Measurements from ENCODE around the gene SLC23A3.

Gene SLC23A3

GRCh38 chr2:219158586-219158985, 11.2 kb downstream of the SLC23A3 start:
- TF ChIP-seq CTCF (IDR thresholded peaks at IDR 0.05; ENCODE audit: borderline replicate concordance, extremely low read depth, low read length, poor library complexity, severe bottlenecking) (no peak), EZH2 (IDR thresholded peaks at IDR 0.05; ENCODE audit: borderline replicate concordance, low read depth, low read length, severe bottlenecking) (no peak)
- Histone ChIP-seq H3K9ac (ENCODE audit: low read depth, low read length) (no peak overlapping the region), H3K4me2 (ENCODE audit: insufficient read depth, low read length) (no peak overlapping the region), H3K27ac (ENCODE audit: low read length) (no peak overlapping the region), H3K9me3 (ENCODE audit: insufficient read depth, low read length, severe bottlenecking) (no peaks in the 10 kb centered on the region), H3K4me1 (ENCODE audit: insufficient read depth, low read length) (peaks cover 15% of the 10 kb centered on the region), H3K79me2 (ENCODE audit: insufficient read depth, low read length) (no peaks in the 10 kb centered on the region), H4K20me1 (ENCODE audit: insufficient read depth, low read length) (no peaks in the 10 kb centered on the region), H3K4me3 (ENCODE audit: low read depth in 1 of 2, low read length in 2 of 2) (no peak overlapping the region), H3K36me3 (ENCODE audit: insufficient read depth, low read length) (peaks cover 11% of the 10 kb centered on the region; the same call in 1 of the 2 replicates), H2AFZ (ENCODE audit: low read depth, low read length) (no peak overlapping the region), H3K27me3 (ENCODE audit: insufficient read depth, low read length, poor library complexity) (no peaks in the 10 kb centered on the region)
- ATAC-seq (ENCODE audit: insufficient read depth, low read depth) (no peak), DNase-seq (no peak)

GRCh38 chr2:219158025-219158424, 11.8 kb downstream of the SLC23A3 start:
- no peaks in the 10 kb centered on the region for H3K9me3 ChIP-seq (ENCODE audit: insufficient read depth, low read length, severe bottlenecking)

GRCh38 chr2:219157396-219157795, 12.4 kb downstream of the SLC23A3 start:
- DNase-seq (no peak), ATAC-seq (ENCODE audit: insufficient read depth, low read depth) (no peak)
- no peak overlapping the region for H3K27ac ChIP-seq (ENCODE audit: low read length)
- no peaks in the 10 kb centered on the region for H3K79me2 ChIP-seq (ENCODE audit: insufficient read depth, low read length)
- no peak overlapping the region for H2AFZ ChIP-seq (ENCODE audit: low read depth, low read length)
- H3K4me1 ChIP-seq (ENCODE audit: insufficient read depth, low read length): peaks cover 15% of the 10 kb centered on the region
- no peak overlapping the region for H3K4me3 ChIP-seq (ENCODE audit: low read depth in 1 of 2, low read length in 2 of 2)
- H3K36me3 ChIP-seq (ENCODE audit: insufficient read depth, low read length): peaks cover 12% of the 10 kb centered on the region; the same call in 1 of the 2 replicates
- no peak overlapping the region for H3K4me2 ChIP-seq (ENCODE audit: insufficient read depth, low read length)
- TF ChIP-seq EZH2 (IDR thresholded peaks at IDR 0.05; ENCODE audit: borderline replicate concordance, low read depth, low read length, severe bottlenecking) (no peak), CTCF (IDR thresholded peaks at IDR 0.05; ENCODE audit: borderline replicate concordance, extremely low read depth, low read length, poor library complexity, severe bottlenecking) (no peak)
- no peak overlapping the region for H3K9ac ChIP-seq (ENCODE audit: low read depth, low read length)
- H3K9me3 ChIP-seq (ENCODE audit: insufficient read depth, low read length, severe bottlenecking): no peaks in the 10 kb centered on the region
- no peaks in the 10 kb centered on the region for H4K20me1 ChIP-seq (ENCODE audit: insufficient read depth, low read length)
- H3K27me3 ChIP-seq (ENCODE audit: insufficient read depth, low read length, poor library complexity): no peaks in the 10 kb centered on the region

More at GRCh38 chr2:219158025-219158424, 11.8 kb downstream of the SLC23A3 start:
- Histone ChIP-seq H3K4me1 (ENCODE audit: insufficient read depth, low read length) (peaks cover 15% of the 10 kb centered on the region), H3K36me3 (ENCODE audit: insufficient read depth, low read length) (peaks cover 12% of the 10 kb centered on the region; the same call in 1 of the 2 replicates), H3K27ac (ENCODE audit: low read length) (no peak overlapping the region), H3K79me2 (ENCODE audit: insufficient read depth, low read length) (no peaks in the 10 kb centered on the region), H4K20me1 (ENCODE audit: insufficient read depth, low read length) (no peaks in the 10 kb centered on the region), H3K27me3 (ENCODE audit: insufficient read depth, low read length, poor library complexity) (no peaks in the 10 kb centered on the region), H3K4me3 (ENCODE audit: low read depth in 1 of 2, low read length in 2 of 2) (no peak overlapping the region), H3K4me2 (ENCODE audit: insufficient read depth, low read length) (no peak overlapping the region), H2AFZ (ENCODE audit: low read depth, low read length) (no peak overlapping the region), H3K9ac (ENCODE audit: low read depth, low read length) (no peak overlapping the region)
- TF ChIP-seq CTCF (IDR thresholded peaks at IDR 0.05; ENCODE audit: borderline replicate concordance, extremely low read depth, low read length, poor library complexity, severe bottlenecking) (no peak), EZH2 (IDR thresholded peaks at IDR 0.05; ENCODE audit: borderline replicate concordance, low read depth, low read length, severe bottlenecking) (no peak)
- no peak for ATAC-seq (ENCODE audit: insufficient read depth, low read depth)
- DNase-seq: no peak
